ENCODE results near the gene GTF2H4.
"Not testable (repeated sequence)": the region's sequence is repeated elsewhere in the genome, so short reads cannot be mapped to it uniquely, and the experiment has no call there.

DNA sequence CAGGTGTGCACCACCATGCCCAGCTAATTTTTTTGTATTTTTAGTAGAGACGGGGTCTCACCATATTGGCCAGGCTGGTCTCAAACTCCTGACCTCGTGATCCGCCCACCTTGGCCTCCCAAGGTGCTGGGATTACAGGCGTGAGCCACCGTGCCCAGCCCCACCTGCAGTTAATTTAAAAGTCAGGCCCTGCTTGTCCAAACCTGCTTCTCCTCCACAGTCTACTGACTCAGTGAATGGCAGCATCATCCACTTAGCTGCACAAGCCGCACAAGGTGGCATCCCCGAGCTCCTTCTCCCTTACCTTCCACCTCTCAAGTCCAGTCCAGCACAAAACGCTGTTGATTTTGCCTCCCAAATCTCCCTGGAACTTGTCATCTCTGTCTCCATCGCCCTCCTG lies 5.8 kb upstream of the GTF2H4 start:
- TF ChIP-seq, protein P1, sequence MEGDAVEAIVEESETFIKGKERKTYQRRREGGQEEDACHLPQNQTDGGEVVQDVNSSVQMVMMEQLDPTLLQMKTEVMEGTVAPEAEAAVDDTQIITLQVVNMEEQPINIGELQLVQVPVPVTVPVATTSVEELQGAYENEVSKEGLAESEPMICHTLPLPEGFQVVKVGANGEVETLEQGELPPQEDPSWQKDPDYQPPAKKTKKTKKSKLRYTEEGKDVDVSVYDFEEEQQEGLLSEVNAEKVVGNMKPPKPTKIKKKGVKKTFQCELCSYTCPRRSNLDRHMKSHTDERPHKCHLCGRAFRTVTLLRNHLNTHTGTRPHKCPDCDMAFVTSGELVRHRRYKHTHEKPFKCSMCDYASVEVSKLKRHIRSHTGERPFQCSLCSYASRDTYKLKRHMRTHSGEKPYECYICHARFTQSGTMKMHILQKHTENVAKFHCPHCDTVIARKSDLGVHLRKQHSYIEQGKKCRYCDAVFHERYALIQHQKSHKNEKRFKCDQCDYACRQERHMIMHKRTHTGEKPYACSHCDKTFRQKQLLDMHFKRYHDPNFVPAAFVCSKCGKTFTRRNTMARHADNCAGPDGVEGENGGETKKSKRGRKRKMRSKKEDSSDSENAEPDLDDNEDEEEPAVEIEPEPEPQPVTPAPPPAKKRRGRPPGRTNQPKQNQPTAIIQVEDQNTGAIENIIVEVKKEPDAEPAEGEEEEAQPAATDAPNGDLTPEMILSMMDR (IDR thresholded peaks at IDR 0.05) = not testable (repeated sequence)
- TF ChIP-seq ZFX (IDR thresholded peaks at IDR 0.05; ENCODE audit: borderline replicate concordance) = not testable (repeated sequence)

All from 22Rv1 (cell line).